ENCODE measurements around the gene TMEM132E.

The TMEM132E gene

GRCh38 chr17:34665819-34666763 is 86.7 kb downstream of the TMEM132E start:
- no peak for DNase-seq

GRCh38 chr17:34667656-34668055 is 88.3 kb downstream of the TMEM132E start:
- no peak for DNase-seq

- DNase-seq: no peak
These were observed 88.8 kb downstream of the TMEM132E start for GRCh38 chr17:34668206-34668605.

GRCh38 chr17:34669511-34669910 is 90.1 kb downstream of the TMEM132E start:
- DNase-seq: no peak

GRCh38 chr17:34670618-34671017 is 91.2 kb downstream of the TMEM132E start:
- DNase-seq: no peak

GRCh38 chr17:34671191-34671590 is 91.8 kb downstream of the TMEM132E start:
- DNase-seq: no peak

- no peak for DNase-seq
These were observed 92.9 kb downstream of the TMEM132E start for GRCh38 chr17:34672176-34672785.

- no peak for DNase-seq
These were observed 94.1 kb downstream of the TMEM132E start for GRCh38 chr17:34673516-34673915.

- DNase-seq: no peak
These were observed 94.9 kb downstream of the TMEM132E start for GRCh38 chr17:34673995-34674890.

- no peak for DNase-seq
These were observed 95.8 kb downstream of the TMEM132E start for GRCh38 chr17:34675143-34675542.

- no peak for DNase-seq
These were observed 96.2 kb downstream of the TMEM132E start for GRCh38 chr17:34675605-34676004.

GRCh38 chr17:34680151-34680550 is 100.8 kb downstream of the TMEM132E start:
- no peak for DNase-seq

- no peak for DNase-seq
These were observed 102.9 kb downstream of the TMEM132E start for GRCh38 chr17:34682305-34682704.

GRCh38 chr17:34683390-34683789 is 104.0 kb downstream of the TMEM132E start:
- DNase-seq: no peak
